Stimulated activated naive CD8-positive, alpha-beta T cell treated with anti-CD3 and anti-CD28 coated beads, Interleukin-15, amount 100 ng/mL, for 72 hours (primary cell): ENCODE measurements around the gene FMNL3.

ENCODE experiments used
- ATAC-seq: fragments of 150-1000 bp; cut with Tn5 transposase; 2 replicates; pipeline ENCODE4 v1.10.0; 2021; ENCODE audit warnings: mild to moderate bottlenecking, moderate library complexity
- DNase-seq, 2 donors: peaks; one replicate each; pipeline ENCODE4 v3.0.0; 2021 to 2022
- H3K27ac Mint-ChIP-seq, 2 donors: one replicate each; pipeline ENCODE4 v1.8.0; 2022; ENCODE audit warnings: mild to moderate bottlenecking in 2 of 2, mixed read lengths in 2 of 2, moderate library complexity in 2 of 2
- H3K27me3 Mint-ChIP-seq: one replicate; pipeline ENCODE4 v1.8.0; 2022; ENCODE audit warnings: mixed read lengths
- H3K4me1 Mint-ChIP-seq: one replicate; pipeline ENCODE4 v1.8.0; 2022; ENCODE audit warnings: mild to moderate bottlenecking, mixed read lengths
- H3K4me3 Mint-ChIP-seq, 2 donors: one replicate each; pipeline ENCODE4 v1.8.0; 2022; ENCODE audit warnings: mild to moderate bottlenecking in 2 of 2, mixed read lengths in 2 of 2, moderate library complexity in 1 of 2
- H3K9me3 Mint-ChIP-seq, 2 donors: one replicate each; pipeline ENCODE4 v1.8.0; 2022; ENCODE audit warnings: mixed read lengths in 2 of 2

Gene FMNL3

GRCh38 chr12:49697808-49698207, 9.4 kb downstream of the FMNL3 start:
- ATAC-seq (no peak), DNase-seq (no peak)
- peaks cover 54% of the 10 kb centered on the region for H3K4me1 Mint-ChIP-seq
- peak overlapping the region; percentile 77 to 79 for H3K4me3 Mint-ChIP-seq
- no peaks in the 10 kb centered on the region for H3K27me3 Mint-ChIP-seq
- H3K9me3 Mint-ChIP-seq = no peaks in the 10 kb centered on the region
- no peak overlapping the region for H3K27ac Mint-ChIP-seq

- Mint-ChIP-seq H3K27ac (peak overlapping the region in 1 of 2 donors; percentile 62), H3K9me3 (no peaks in the 10 kb centered on the region), H3K27me3 (no peaks in the 10 kb centered on the region), H3K4me3 (no peak overlapping the region), H3K4me1 (peaks cover 48% of the 10 kb centered on the region)
- ATAC-seq = no peak
- no peak for DNase-seq
Measured at GRCh38 chr12:49696723-49697122, 10.5 kb downstream of the FMNL3 start.

DNA sequence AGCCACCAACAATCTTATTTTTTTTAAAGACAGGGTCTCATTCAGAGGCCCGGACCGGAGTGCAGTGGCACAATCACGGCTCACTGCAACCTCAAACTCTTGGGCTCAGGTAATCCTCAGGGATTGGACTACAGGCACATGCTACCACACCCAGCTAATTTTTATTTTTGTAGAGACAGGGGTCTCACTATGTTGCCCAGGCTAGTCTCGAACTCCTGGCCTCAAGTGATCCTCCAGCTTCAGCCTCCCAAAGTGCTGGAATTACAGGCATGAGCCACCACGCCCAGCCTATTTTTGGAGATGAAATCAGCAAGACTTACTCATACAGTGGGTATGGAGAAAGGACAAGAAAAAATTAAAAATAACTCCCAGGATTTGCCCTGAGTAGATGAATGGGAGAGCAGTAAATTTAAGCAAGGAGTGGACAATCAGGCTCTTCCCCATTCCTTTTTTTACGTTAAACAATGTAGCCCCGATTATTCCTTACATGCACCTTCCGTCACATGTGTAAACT, 13.2 kb downstream of the FMNL3 start:
- Mint-ChIP-seq H3K9me3 (no peaks in the 10 kb centered on the region), H3K27ac (no peak overlapping the region), H3K4me3 (no peak overlapping the region), H3K4me1 (peaks cover 55% of the 10 kb centered on the region), H3K27me3 (no peaks in the 10 kb centered on the region)
- DNase-seq (no peak), ATAC-seq (no peak)

DNA sequence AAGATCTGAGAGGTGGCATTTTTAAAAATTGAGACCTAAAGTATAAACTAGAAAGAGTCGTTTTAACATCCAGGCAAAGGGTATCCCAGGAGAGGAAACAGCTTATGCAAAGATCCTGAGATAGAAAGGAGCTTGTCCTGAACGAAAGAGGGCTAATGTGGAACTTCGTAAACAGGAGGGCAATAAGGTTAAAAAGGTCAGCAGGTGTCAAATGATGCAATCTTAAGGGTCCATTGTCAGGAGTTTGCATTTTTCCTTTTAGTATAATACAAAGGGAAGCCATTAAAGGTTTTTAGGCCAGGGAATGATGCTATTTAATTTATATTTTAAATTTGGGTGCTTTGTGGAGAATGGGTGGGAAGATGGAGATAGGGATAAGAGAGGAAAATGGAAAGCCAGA, 14.4 kb downstream of the FMNL3 start:
- Mint-ChIP-seq H3K4me1 (peaks cover 55% of the 10 kb centered on the region), H3K9me3 (no peaks in the 10 kb centered on the region), H3K27me3 (no peaks in the 10 kb centered on the region), H3K27ac (peak overlapping the region in 1 of 2 donors; percentile 4), H3K4me3 (no peak overlapping the region)
- no peak for ATAC-seq
- no peak for DNase-seq

DNA sequence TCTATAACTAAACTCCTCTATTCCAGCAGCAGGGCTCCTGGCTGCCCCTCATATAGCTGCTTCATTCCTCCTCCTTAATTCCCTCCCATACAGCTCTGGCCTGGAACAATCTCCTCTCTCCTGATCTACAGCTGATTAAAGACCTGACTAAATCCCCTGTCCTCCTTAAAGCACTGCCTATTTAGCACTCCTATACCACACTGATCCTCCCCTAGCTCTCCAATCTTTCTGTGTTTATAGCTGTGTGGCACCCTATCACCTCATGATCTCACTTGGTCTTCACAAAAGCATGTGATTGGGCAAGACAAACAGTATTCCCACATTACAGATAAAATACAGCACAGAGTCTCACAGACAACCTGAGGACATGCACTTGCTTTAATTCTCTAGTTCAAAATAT, 17.4 kb downstream of the FMNL3 start:
- Mint-ChIP-seq H3K4me1 (peaks cover 60% of the 10 kb centered on the region), H3K4me3 (no peak overlapping the region), H3K27ac (peak overlapping the region in 1 of 2 donors; percentile 75), H3K9me3 (no peaks in the 10 kb centered on the region), H3K27me3 (no peaks in the 10 kb centered on the region)
- DNase-seq (no peak), ATAC-seq (no peak)

GRCh38 chr12:49689237-49689636, 18.0 kb downstream of the FMNL3 start:
- Mint-ChIP-seq H3K9me3 (no peaks in the 10 kb centered on the region), H3K4me3 (peak overlapping the region in 1 of 2 donors; percentile 3), H3K27ac (peak overlapping the region in 1 of 2 donors; percentile 48), H3K4me1 (peaks cover 66% of the 10 kb centered on the region), H3K27me3 (no peaks in the 10 kb centered on the region)
- ATAC-seq = no peak
- no peak for DNase-seq

DNA sequence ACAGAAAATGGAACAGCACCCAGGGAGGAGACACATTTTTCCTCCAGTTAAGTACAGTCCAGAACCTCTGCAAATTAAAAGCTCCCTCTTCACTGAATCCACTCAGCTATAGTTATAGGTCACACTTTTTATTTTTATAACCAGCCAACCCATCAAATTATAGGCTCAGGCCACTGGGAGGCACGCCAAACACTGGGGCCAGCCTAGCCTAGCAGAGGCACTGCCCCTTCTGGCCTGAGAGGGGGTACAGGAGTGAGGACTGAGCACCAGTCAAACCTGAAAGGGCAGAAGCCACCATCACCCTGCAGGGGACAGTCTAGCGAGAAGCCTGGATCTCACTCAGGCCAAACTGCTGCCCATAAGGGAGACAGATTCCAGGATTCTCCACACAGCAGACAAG, 19.3 kb downstream of the FMNL3 start:
- Mint-ChIP-seq H3K27ac (no peak overlapping the region), H3K27me3 (no peaks in the 10 kb centered on the region), H3K9me3 (no peaks in the 10 kb centered on the region), H3K4me1 (peaks cover 75% of the 10 kb centered on the region), H3K4me3 (no peak overlapping the region)
- no peak for DNase-seq
- ATAC-seq = no peak

- H3K27ac Mint-ChIP-seq = peak overlapping the region in 1 of 2 donors; percentile 60
- H3K27me3 Mint-ChIP-seq = no peaks in the 10 kb centered on the region
- no peak overlapping the region for H3K4me3 Mint-ChIP-seq
Measured at GRCh38 chr12:49684310-49684854, 22.8 kb downstream of the FMNL3 start.

GRCh38 chr12:49683599-49684309, 23.5 kb downstream of the FMNL3 start:
- Mint-ChIP-seq H3K4me3 (no peak overlapping the region), H3K27ac (no peak overlapping the region), H3K4me1 (peaks cover 58% of the 10 kb centered on the region), H3K27me3 (no peaks in the 10 kb centered on the region), H3K9me3 (no peaks in the 10 kb centered on the region)
- ATAC-seq (peak; percentile 72), DNase-seq (no peak)

More at GRCh38 chr12:49684310-49684854, 22.8 kb downstream of the FMNL3 start:
- Mint-ChIP-seq H3K9me3 (no peaks in the 10 kb centered on the region), H3K4me1 (peaks cover 65% of the 10 kb centered on the region)
- no peak for DNase-seq
- ATAC-seq = no peak

DNA sequence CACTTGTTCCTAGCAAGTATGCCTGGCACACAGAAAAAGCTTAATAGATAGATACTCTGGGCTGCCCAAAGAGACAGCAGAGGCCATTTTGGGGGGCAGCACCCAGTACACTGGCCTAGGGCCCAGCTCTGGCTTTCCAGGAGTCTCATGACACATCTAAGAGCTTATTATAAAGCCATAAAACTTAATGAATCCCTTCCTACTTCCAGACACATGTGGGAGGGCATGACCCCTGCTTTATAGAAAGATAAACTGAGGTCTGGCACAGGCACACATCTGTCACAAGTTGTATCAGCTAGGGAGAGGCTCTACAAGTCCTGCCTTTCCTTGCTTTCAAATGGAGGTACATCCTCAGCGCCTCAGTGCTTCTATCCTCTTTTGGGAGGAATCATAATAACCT, 27.1 kb downstream of the FMNL3 start:
- Mint-ChIP-seq H3K4me1 (peaks cover 58% of the 10 kb centered on the region), H3K27ac (no peak overlapping the region), H3K9me3 (no peaks in the 10 kb centered on the region), H3K4me3 (no peak overlapping the region), H3K27me3 (no peaks in the 10 kb centered on the region)
- DNase-seq (no peak), ATAC-seq (no peak)

DNA sequence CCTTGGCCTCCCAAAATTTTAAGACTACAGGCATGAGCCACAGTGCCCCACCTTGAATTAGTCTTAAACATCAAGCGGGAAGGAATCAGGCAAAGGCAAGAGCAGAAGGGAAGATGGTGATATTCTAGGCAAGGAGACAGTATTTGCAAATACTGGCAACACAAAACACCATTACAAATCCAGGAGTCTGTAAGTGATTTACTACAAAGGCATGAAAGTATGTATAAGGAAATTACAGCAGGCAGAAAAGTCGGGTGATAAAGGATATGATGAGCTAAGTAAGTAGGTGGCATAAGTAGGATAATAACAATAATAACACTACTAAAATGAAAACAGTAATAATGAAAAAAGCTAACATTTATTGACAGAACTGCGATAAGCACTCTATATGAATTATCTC, 28.5 kb downstream of the FMNL3 start:
- Mint-ChIP-seq H3K9me3 (no peaks in the 10 kb centered on the region), H3K27ac (no peak overlapping the region), H3K27me3 (no peaks in the 10 kb centered on the region), H3K4me3 (no peak overlapping the region), H3K4me1 (peaks cover 58% of the 10 kb centered on the region)
- DNase-seq (no peak), ATAC-seq (no peak)

DNA sequence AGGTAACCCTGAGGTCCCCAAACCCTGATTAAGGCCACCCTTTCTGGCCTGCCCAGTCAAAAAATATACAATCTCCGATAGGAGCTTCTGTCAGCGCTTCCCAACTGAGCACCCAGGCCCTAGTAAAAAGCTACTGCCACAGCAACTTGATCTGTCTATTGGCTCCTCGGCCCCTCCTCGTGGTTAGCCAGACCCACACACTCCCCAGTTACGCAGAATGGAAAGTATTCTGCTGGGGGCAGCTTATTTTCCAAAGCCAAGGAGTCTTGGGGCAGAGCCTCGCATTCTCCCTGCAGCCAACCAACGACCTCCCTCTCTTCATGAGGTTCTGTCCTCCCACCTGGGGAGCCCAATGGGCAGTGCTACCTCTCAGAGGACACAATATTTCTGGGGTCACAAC, 32.1 kb downstream of the FMNL3 start:
- Mint-ChIP-seq H3K4me3 (no peak overlapping the region), H3K4me1 (peaks cover 71% of the 10 kb centered on the region), H3K27me3 (no peaks in the 10 kb centered on the region), H3K27ac (peak overlapping the region in 1 of 2 donors; percentile 13), H3K9me3 (no peaks in the 10 kb centered on the region)
- no peak for DNase-seq
- ATAC-seq = no peak

DNA sequence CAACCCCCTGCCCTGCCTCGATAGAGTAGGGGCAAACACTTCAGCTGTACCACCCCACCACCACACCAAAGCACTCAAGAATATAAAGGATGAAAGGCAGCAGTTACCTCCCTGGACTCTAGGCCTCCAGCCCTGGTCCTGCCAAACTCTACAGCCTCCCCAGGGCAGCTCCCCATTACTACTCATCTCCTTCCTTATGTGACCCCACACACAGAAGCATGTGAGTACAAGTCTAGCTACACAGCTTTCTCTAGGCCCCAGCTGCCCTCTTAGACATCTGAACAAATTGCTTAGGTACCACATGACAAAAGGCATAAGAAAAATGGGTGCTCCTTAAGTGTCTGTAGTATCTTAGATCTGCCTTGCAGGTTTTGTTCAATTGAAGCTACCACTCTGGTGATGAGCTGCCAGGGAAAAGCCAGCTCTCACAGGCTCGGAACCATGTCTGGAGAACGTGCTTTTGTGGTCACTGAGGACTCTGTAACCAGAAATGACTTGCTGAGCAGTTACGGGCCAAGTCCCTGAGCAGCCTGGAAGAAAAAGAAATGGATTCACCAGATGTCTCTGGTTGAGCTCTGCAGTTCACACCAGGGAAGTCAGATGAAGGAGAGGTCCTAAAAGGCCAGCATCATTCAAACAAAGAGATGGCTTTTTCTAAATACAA, 32.8 kb downstream of the FMNL3 start:
- H3K4me1 Mint-ChIP-seq = peaks cover 78% of the 10 kb centered on the region
- no peak for DNase-seq
- H3K9me3 Mint-ChIP-seq = no peaks in the 10 kb centered on the region
- H3K4me3 Mint-ChIP-seq = peak overlapping the region; percentile 60 to 71
- no peaks in the 10 kb centered on the region for H3K27me3 Mint-ChIP-seq
- ATAC-seq = peak; percentile 46
- peak overlapping the region; percentile 78 to 92 for H3K27ac Mint-ChIP-seq

GRCh38 chr12:49673446-49674317, 33.5 kb downstream of the FMNL3 start:
- H3K4me3 Mint-ChIP-seq = peak overlapping the region; percentile 60 to 71
- ATAC-seq = peak; percentile 59

More at GRCh38 chr12:49673446-49674317, 33.5 kb downstream of the FMNL3 start:
- peak overlapping the region; percentile 86 to 92 for H3K27ac Mint-ChIP-seq
- H3K9me3 Mint-ChIP-seq = no peaks in the 10 kb centered on the region
- no peaks in the 10 kb centered on the region for H3K27me3 Mint-ChIP-seq
- DNase-seq = no peak
- H3K4me1 Mint-ChIP-seq = peaks cover 86% of the 10 kb centered on the region
